IMR-90 (cell line): ENCODE results near the gene PRSS3. TPM values are rescaled to one million over a fixed set of nuclear protein-coding genes. Genes with fewer than 3 reads are reported as not detected.

ENCODE experiments used
- ATAC-seq: fragments of 200-7000 bp; cut with Tn5 transposase; 2 replicates; pipeline ENCODE4 v1.9.1; 2020; ENCODE audit warnings: low read depth, mild to moderate bottlenecking, moderate library complexity
- BruUV-seq: library from RNA; stranded (reverse); fragments of 400-500 nt; replicated peaks from 2 replicates; lab custom pipeline; 2021; lab: Mats Ljungman, UMichigan
- CTCF ChIA-PET: fragments of 300-600 bp; formaldehyde crosslinking; extraction: SDS; loops from one replicate; lab custom pipeline; 2021; ENCODE audit warnings: antibody characterized with exemption; lab: Yijun Ruan, JAX
- POLR2A ChIA-PET: fragments of 300-600 bp; sonication (Branson Sonifier 250); formaldehyde crosslinking; loops from one replicate; lab custom pipeline; 2022; ENCODE audit warnings: antibody characterized with exemption; ENCODE audit not compliant: unreplicated experiment; lab: Charles Lee
- DNase-seq: peaks from one replicate; pipeline ENCODE4 v3.0.0; 2013
- H2AFZ ChIP-seq: replicated peaks from 2 replicates; pipeline ENCODE3; 2013; ENCODE audit warnings: low read length, mild to moderate bottlenecking; ENCODE audit not compliant: poor library complexity
- H2AK5ac ChIP-seq: 2 replicates; pipeline ENCODE4 v1.6.1; 2013; ENCODE audit warnings: low read depth, low read length, inconsistent platforms
- H2AK9ac ChIP-seq: replicated peaks from 2 replicates; pipeline ENCODE3; 2013; ENCODE audit warnings: mild to moderate bottlenecking, low read depth, low read length, moderate library complexity; ENCODE audit not compliant: poor library complexity
- H2BK120ac ChIP-seq: 2 replicates; pipeline ENCODE4 v1.6.1; 2013; ENCODE audit warnings: low read depth, low read length, inconsistent platforms
- H2BK15ac ChIP-seq: 3 replicates; pipeline ENCODE4 v1.6.1; 2013; ENCODE audit warnings: low read depth, low read length, inconsistent platforms
- H2BK20ac ChIP-seq: 2 replicates; pipeline ENCODE4 v1.6.1; 2013; ENCODE audit warnings: low read depth, mild to moderate bottlenecking, inconsistent platforms, low read length, moderate library complexity
- H2BK5ac ChIP-seq: 2 replicates; pipeline ENCODE4 v1.6.1; 2013; ENCODE audit warnings: mild to moderate bottlenecking, low read depth, low read length, inconsistent platforms; ENCODE audit not compliant: poor library complexity, severe bottlenecking
- H3K14ac ChIP-seq: replicated peaks from 2 replicates; pipeline ENCODE4 v1.6.1; 2013; ENCODE audit warnings: low read depth, low read length, inconsistent platforms
- H3K18ac ChIP-seq: 2 replicates; pipeline ENCODE4 v1.6.1; 2013; ENCODE audit warnings: low read depth, low read length, control low read depth
- H3K23ac ChIP-seq: 2 replicates; pipeline ENCODE4 v1.6.1; 2013; ENCODE audit warnings: low read depth, low read length, inconsistent platforms
- H3K27ac ChIP-seq: 2 replicates; pipeline ENCODE4 v1.5.1; 2013; ENCODE audit warnings: mild to moderate bottlenecking, control low read depth, low read length; ENCODE audit not compliant: insufficient read depth
- H3K27me3 ChIP-seq: 2 replicates; pipeline ENCODE4 v1.6.1; 2013; ENCODE audit warnings: low read length; ENCODE audit not compliant: control insufficient read depth, insufficient read depth
- H3K36me3 ChIP-seq: 2 replicates; pipeline ENCODE4 v1.6.1; 2013; ENCODE audit warnings: low read length, mixed read lengths; ENCODE audit not compliant: control insufficient read depth, insufficient read depth
- H3K4ac ChIP-seq: 2 replicates; pipeline ENCODE4 v1.6.1; 2013; ENCODE audit warnings: low read depth, low read length, inconsistent platforms
- H3K4me1 ChIP-seq: 2 replicates; pipeline ENCODE4 v1.6.1; 2013; ENCODE audit warnings: low read length, mixed read lengths; ENCODE audit not compliant: control insufficient read depth, insufficient read depth
- H3K4me2 ChIP-seq: 2 replicates; pipeline ENCODE4 v1.6.1; 2013; ENCODE audit warnings: low read depth, mild to moderate bottlenecking, control low read depth, low read length, moderate library complexity
- H3K4me3 ChIP-seq: 2 replicates; pipeline ENCODE4 v1.5.1; 2013; ENCODE audit warnings: low read depth, mild to moderate bottlenecking, control low read depth, low read length, moderate library complexity; ENCODE audit not compliant: insufficient read depth
- H3K56ac ChIP-seq: 2 replicates; pipeline ENCODE4 v1.6.1; 2013; ENCODE audit warnings: low read length, inconsistent platforms; ENCODE audit not compliant: insufficient read depth; ENCODE audit errors: extremely low read depth
- H3K79me1 ChIP-seq, 2 experiments: 2 replicates each; pipeline ENCODE4 v1.6.1; 2013; ENCODE audit warnings: low read length in 2 of 2, inconsistent platforms in 1 of 2, low read depth in 1 of 2
- H3K9ac ChIP-seq: 2 replicates; pipeline ENCODE4 v1.6.1; 2013; ENCODE audit warnings: low read depth, low read length, control low read depth
- H3K9me1 ChIP-seq: 2 replicates; pipeline ENCODE4 v1.6.1; 2013; ENCODE audit warnings: low read length, inconsistent platforms; ENCODE audit not compliant: insufficient read depth
- H3K9me3 ChIP-seq: 2 replicates; pipeline ENCODE4 v1.6.1; 2013; ENCODE audit warnings: low read length; ENCODE audit not compliant: control insufficient read depth, insufficient read depth
- H4K20me1 ChIP-seq: 2 replicates; pipeline ENCODE4 v1.6.1; 2013; ENCODE audit warnings: low read length, inconsistent platforms; ENCODE audit not compliant: insufficient read depth
- H4K5ac ChIP-seq: 2 replicates; pipeline ENCODE4 v1.6.1; 2013; ENCODE audit warnings: mild to moderate bottlenecking, low read depth, low read length, control low read depth
- H4K8ac ChIP-seq, 2 experiments: 2 replicates each; pipeline ENCODE4 v1.6.1; 2013; ENCODE audit warnings: low read depth in 2 of 2, low read length in 2 of 2, control low read depth in 1 of 2, inconsistent platforms in 1 of 2
- H4K91ac ChIP-seq: 2 replicates; pipeline ENCODE4 v1.6.1; 2013; ENCODE audit warnings: low read depth, low read length, inconsistent platforms; ENCODE audit not compliant: insufficient read depth
- BHLHE40 ChIP-seq: fragments of 150-350 bp; IDR thresholded peaks from 2 replicates; pipeline ENCODE4 v1.6.1; 2016; ENCODE audit warnings: mild to moderate bottlenecking, low read depth, low read length
- CEBPB ChIP-seq: IDR thresholded peaks from 2 replicates; pipeline ENCODE4 v1.6.1; 2012; ENCODE audit warnings: low read depth, low read length, improper control_type of control experiment
- CHD1 ChIP-seq: IDR thresholded peaks from 2 replicates; pipeline ENCODE4 v1.6.1; 2012; ENCODE audit warnings: low read depth, low read length, improper control_type of control experiment
- FOS ChIP-seq: fragments of 150-350 bp; IDR thresholded peaks from 2 replicates; pipeline ENCODE4 v1.6.1; 2016; ENCODE audit warnings: low read depth, low read length
- MAZ ChIP-seq: IDR thresholded peaks from 2 replicates; pipeline ENCODE4 v1.6.1; 2012; ENCODE audit warnings: low read depth, mild to moderate bottlenecking, low read length, improper control_type of control experiment, moderate library complexity, borderline replicate concordance
- MXI1 ChIP-seq: IDR thresholded peaks from 2 replicates; pipeline ENCODE4 v1.6.1; 2012; ENCODE audit warnings: low read depth, mild to moderate bottlenecking, low read length, moderate library complexity, borderline replicate concordance
- POLR2A ChIP-seq: IDR thresholded peaks from 2 replicates; pipeline ENCODE4 v1.6.1; 2012; ENCODE audit warnings: mild to moderate bottlenecking, low read depth, low read length
- RAD21 ChIP-seq: IDR thresholded peaks from 2 replicates; pipeline ENCODE4 v1.6.1; 2012; ENCODE audit warnings: low read length, improper control_type of control experiment
- RCOR1 ChIP-seq: IDR thresholded peaks from 2 replicates; pipeline ENCODE4 v1.6.1; 2012; ENCODE audit warnings: mild to moderate bottlenecking, low read length, improper control_type of control experiment; ENCODE audit not compliant: insufficient replicate concordance
- RFX5 ChIP-seq: IDR thresholded peaks from 2 replicates; pipeline ENCODE4 v1.8.0; 2012; ENCODE audit warnings: low read depth, mild to moderate bottlenecking, low read length, moderate library complexity
- SMC3 ChIP-seq: fragments of 150-350 bp; IDR thresholded peaks from 2 replicates; pipeline ENCODE4 v1.6.1; 2016; ENCODE audit warnings: low read depth, mild to moderate bottlenecking, antibody characterized with exemption, low read length, moderate library complexity
- WGBS, 2 experiments: methylation state at CpG; one replicate each; pipeline versions ENCODE4 v1.1.5 to v1.1.7; 2013; ENCODE audit warnings: missing lambda C conversion rate in 2 of 2; ENCODE audit not compliant: insufficient read length in 1 of 2; ENCODE audit errors: extremely low coverage in 2 of 2; 5-methylcytosine and 5-hydroxymethylcytosine counted together
- dilution Hi-C: fragments of 300-500 bp; cut with HindIII; formaldehyde crosslinking; loops from one replicate; pipeline ENCODE4 v1.14.3; 2018; ENCODE audit warnings: low sequenced_read_pairs; ENCODE audit not compliant: unreplicated experiment
- in situ Hi-C: fragments of 300-500 bp; cut with MboI; formaldehyde crosslinking; loops from 3 replicates; pipeline ENCODE4 v1.14.3; 2019; ENCODE audit warnings: low sequenced_read_pairs, inconsistent platforms, mixed read lengths
- intact Hi-C: fragments of 100-400 bp; cut with micrococcal nuclease; formaldehyde crosslinking; loops from 2 replicates; pipeline ENCODE4 v1.10.0; 2022
- polyA plus RNA-seq, 3 experiments: library from polyadenylated mRNA; depleted of rRNA; stranded (reverse); fragments of >200 nt; gene quantifications; 2 replicates each; pipeline ENCODE4 v1.2.3, GENCODE V29; 2012; ENCODE audit warnings: low replicate concordance in 1 of 3
- total RNA-seq: library from RNA; depleted of rRNA; stranded (reverse); fragments of >200 nt; gene quantifications from 2 replicates; pipeline ENCODE4 v1.2.3, GENCODE V29; 2012
- TF ChIP-seq, protein P1 (sequence below): fragments of 150-350 bp; IDR thresholded peaks from 2 replicates; pipeline ENCODE4 v1.6.1; 2016; ENCODE audit warnings: low read depth, mild to moderate bottlenecking, low read length, moderate library complexity, borderline replicate concordance
- TF ChIP-seq, protein P2 (sequence below): fragments of 150-350 bp; IDR thresholded peaks from 2 replicates; pipeline ENCODE4 v1.6.1; 2017; ENCODE audit warnings: mild to moderate bottlenecking, antibody characterized with exemption, low read length, low read depth
- TF ChIP-seq, protein P3 (sequence below): conservative IDR thresholded peaks from 2 replicates; pipeline ENCODE4 v1.5.1; 2012; ENCODE audit warnings: mild to moderate bottlenecking, low read depth, low read length, improper control_type of control experiment

Gene PRSS3
- total and polyA plus RNA-seq, 2 of the 4 experiments (the other 2 are of a cell fraction), result 7.0 to 26.9 TPM

DNA sequence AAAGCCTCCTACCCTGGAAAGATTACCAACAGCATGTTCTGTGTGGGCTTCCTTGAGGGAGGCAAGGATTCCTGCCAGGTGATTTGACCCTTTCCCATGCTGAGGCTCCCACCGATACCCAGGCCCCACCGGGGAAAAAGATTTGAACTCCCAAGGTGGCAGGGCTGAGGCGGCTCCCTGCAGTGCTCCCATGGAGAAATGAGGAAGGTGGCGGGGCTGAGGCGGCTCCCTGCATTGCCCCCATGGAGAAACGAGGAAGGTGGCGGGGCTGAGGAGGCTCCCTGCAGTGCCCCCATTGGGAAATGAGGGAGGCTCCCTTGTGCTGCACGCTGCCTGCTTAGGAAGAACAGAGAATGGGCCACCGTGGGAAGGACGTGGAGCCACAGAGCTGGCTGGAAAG lies 3.2 kb downstream of the PRSS3 start:
- Histone ChIP-seq H3K56ac (no peak overlapping the region), H3K79me1 (no peaks in the 10 kb centered on the region), H3K4me3 (no peak overlapping the region), H3K36me3 (no peaks in the 10 kb centered on the region), H2AK5ac (no peak overlapping the region), H2BK20ac (no peak overlapping the region), H2AFZ (no peak overlapping the region), H3K18ac (no peak overlapping the region), H4K8ac (no peak overlapping the region), H2BK5ac (no peak overlapping the region), H3K9me1 (peaks cover 5% of the 10 kb centered on the region), H4K20me1 (no peaks in the 10 kb centered on the region), H3K14ac (no peak overlapping the region), H3K27ac (no peak overlapping the region), H2BK120ac (no peak overlapping the region), H3K4ac (no peak overlapping the region), H3K9me3 (peaks cover 6% of the 10 kb centered on the region), H4K91ac (no peak overlapping the region), H3K23ac (no peak overlapping the region), H3K4me2 (no peak overlapping the region), H4K5ac (no peak overlapping the region), H2AK9ac (no peak overlapping the region), H3K27me3 (peaks cover 23% of the 10 kb centered on the region), H3K4me1 (no peaks in the 10 kb centered on the region), H3K9ac (no peak overlapping the region), H2BK15ac (no peak overlapping the region)
- ChIA-PET CTCF (no interaction called here), POLR2A (no interaction called here)
- 80% methylated on average over 2 of the region's 10 CpGs; no CpG with 5 or more reads in 1 of the 2 experiments for WGBS, 2 experiments
- dilution Hi-C loops, result no loop called here
- no TSS peak for BruUV-seq
- in situ Hi-C loops, result no loop called here
- DNase-seq (no peak), ATAC-seq (no peak)
- intact Hi-C loops, result no loop called here
- TF ChIP-seq SMC3, result no peak
- no peak for TF ChIP-seq MXI1
- TF ChIP-seq CHD1, result no peak
- no peak for TF ChIP-seq MAZ
- TF ChIP-seq RCOR1, result no peak
- TF ChIP-seq, protein P1, sequence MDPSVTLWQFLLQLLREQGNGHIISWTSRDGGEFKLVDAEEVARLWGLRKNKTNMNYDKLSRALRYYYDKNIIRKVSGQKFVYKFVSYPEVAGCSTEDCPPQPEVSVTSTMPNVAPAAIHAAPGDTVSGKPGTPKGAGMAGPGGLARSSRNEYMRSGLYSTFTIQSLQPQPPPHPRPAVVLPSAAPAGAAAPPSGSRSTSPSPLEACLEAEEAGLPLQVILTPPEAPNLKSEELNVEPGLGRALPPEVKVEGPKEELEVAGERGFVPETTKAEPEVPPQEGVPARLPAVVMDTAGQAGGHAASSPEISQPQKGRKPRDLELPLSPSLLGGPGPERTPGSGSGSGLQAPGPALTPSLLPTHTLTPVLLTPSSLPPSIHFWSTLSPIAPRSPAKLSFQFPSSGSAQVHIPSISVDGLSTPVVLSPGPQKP, result no peak
- TF ChIP-seq FOS, result no peak
- TF ChIP-seq, protein P2, sequence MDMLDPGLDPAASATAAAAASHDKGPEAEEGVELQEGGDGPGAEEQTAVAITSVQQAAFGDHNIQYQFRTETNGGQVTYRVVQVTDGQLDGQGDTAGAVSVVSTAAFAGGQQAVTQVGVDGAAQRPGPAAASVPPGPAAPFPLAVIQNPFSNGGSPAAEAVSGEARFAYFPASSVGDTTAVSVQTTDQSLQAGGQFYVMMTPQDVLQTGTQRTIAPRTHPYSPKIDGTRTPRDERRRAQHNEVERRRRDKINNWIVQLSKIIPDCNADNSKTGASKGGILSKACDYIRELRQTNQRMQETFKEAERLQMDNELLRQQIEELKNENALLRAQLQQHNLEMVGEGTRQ, result no peak
- TF ChIP-seq, protein P3, sequence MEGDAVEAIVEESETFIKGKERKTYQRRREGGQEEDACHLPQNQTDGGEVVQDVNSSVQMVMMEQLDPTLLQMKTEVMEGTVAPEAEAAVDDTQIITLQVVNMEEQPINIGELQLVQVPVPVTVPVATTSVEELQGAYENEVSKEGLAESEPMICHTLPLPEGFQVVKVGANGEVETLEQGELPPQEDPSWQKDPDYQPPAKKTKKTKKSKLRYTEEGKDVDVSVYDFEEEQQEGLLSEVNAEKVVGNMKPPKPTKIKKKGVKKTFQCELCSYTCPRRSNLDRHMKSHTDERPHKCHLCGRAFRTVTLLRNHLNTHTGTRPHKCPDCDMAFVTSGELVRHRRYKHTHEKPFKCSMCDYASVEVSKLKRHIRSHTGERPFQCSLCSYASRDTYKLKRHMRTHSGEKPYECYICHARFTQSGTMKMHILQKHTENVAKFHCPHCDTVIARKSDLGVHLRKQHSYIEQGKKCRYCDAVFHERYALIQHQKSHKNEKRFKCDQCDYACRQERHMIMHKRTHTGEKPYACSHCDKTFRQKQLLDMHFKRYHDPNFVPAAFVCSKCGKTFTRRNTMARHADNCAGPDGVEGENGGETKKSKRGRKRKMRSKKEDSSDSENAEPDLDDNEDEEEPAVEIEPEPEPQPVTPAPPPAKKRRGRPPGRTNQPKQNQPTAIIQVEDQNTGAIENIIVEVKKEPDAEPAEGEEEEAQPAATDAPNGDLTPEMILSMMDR, result no peak
- TF ChIP-seq POLR2A, result no peak
- TF ChIP-seq RAD21, result no peak
- TF ChIP-seq CEBPB, result no peak
- TF ChIP-seq RFX5, result no peak
- TF ChIP-seq BHLHE40, result no peak
